ENCODE data around the gene HMOX1.

DNA sequence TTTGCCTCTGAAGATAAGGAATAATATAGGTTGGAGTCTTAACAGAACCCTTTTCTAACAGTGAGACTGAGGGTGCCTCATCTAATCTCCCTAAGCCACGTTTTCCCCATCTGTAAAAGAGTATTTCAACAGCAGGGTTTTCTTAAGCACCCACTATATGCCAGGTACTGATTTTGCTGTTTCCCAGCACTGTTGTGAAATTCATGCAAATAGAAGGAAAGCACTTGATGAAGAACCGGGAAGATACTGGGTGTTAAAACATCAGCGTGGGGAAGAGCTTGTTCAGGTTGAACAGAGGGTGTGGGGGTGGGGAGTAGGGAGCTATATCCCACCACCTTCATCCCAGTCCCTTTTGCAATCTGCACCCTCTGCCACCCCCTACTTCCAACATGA lies 2.8 kb downstream of the HMOX1 start:
- TF ChIP-seq, protein P1, sequence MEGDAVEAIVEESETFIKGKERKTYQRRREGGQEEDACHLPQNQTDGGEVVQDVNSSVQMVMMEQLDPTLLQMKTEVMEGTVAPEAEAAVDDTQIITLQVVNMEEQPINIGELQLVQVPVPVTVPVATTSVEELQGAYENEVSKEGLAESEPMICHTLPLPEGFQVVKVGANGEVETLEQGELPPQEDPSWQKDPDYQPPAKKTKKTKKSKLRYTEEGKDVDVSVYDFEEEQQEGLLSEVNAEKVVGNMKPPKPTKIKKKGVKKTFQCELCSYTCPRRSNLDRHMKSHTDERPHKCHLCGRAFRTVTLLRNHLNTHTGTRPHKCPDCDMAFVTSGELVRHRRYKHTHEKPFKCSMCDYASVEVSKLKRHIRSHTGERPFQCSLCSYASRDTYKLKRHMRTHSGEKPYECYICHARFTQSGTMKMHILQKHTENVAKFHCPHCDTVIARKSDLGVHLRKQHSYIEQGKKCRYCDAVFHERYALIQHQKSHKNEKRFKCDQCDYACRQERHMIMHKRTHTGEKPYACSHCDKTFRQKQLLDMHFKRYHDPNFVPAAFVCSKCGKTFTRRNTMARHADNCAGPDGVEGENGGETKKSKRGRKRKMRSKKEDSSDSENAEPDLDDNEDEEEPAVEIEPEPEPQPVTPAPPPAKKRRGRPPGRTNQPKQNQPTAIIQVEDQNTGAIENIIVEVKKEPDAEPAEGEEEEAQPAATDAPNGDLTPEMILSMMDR (IDR thresholded peaks at IDR 0.05; ENCODE audit: extremely low read depth in 1 of 2, insufficient read depth in 1 of 2, low read depth in 1 of 2, low read length in 2 of 2): no peak
- TF ChIP-seq POLR2AphosphoS5 (IDR thresholded peaks at IDR 0.05; ENCODE audit: insufficient read depth, low read depth, low read length) (no peak), POLR2A (IDR thresholded peaks at IDR 0.05; ENCODE audit: low read depth, low read length) (no peak), EZH2 (IDR thresholded peaks at IDR 0.05; ENCODE audit: borderline replicate concordance, low read depth, low read length, severe bottlenecking) (no peak), MYC (IDR thresholded peaks at IDR 0.05; ENCODE audit: low read depth, low read length) (no peak)
- TF ChIP-seq, protein P2, sequence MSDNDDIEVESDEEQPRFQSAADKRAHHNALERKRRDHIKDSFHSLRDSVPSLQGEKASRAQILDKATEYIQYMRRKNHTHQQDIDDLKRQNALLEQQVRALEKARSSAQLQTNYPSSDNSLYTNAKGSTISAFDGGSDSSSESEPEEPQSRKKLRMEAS (IDR thresholded peaks at IDR 0.05; ENCODE audit: insufficient read depth, insufficient read length): no peak

All from endothelial cell of umbilical vein (primary cell).